ENCODE data around the gene OTOR.

- TF ChIP-seq MYC (IDR thresholded peaks at IDR 0.05; ENCODE audit: low read depth, low read length) (no peak), POLR2A (IDR thresholded peaks at IDR 0.05; ENCODE audit: low read depth, low read length) (no peak), CTCF (IDR thresholded peaks at IDR 0.05; ENCODE audit: extremely low read depth in 1 of 2, insufficient read depth in 1 of 2, low read depth in 1 of 2, low read length in 2 of 2) (no peak), POLR2AphosphoS5 (IDR thresholded peaks at IDR 0.05; ENCODE audit: insufficient read depth, low read depth, low read length) (no peak), EZH2 (IDR thresholded peaks at IDR 0.05; ENCODE audit: borderline replicate concordance, low read depth, low read length, severe bottlenecking) (no peak), JUN (IDR thresholded peaks at IDR 0.05; ENCODE audit: borderline replicate concordance, insufficient read depth, insufficient read length, low read depth) (no peak)
Measured at GRCh38 chr20:16708602-16709001, 39.6 kb upstream of the OTOR start.
